Myocyte (in vitro differentiated cells): ENCODE data around the gene NPBWR2. TPM values are rescaled to one million over a fixed set of nuclear protein-coding genes. Genes with fewer than 3 reads are reported as not detected.

ENCODE experiments used
- DNase-seq: peaks from one replicate; pipeline ENCODE4 v3.0.0-alpha.2; 2012; ENCODE audit warnings: low read depth
- microRNA-seq: library from miRNA; unstranded; fragments of <30 nt; microRNA quantifications from one replicate; pipeline ENCODE4, GENCODE V29; 2016
- total RNA-seq: library from RNA; depleted of rRNA; stranded (reverse); fragments of >200 nt; gene quantifications from 2 replicates; pipeline ENCODE4 v1.2.3, GENCODE V29; 2014

NPBWR2 gene
- total RNA-seq, 1 donor from 2014 or later, result not detected

DNA sequence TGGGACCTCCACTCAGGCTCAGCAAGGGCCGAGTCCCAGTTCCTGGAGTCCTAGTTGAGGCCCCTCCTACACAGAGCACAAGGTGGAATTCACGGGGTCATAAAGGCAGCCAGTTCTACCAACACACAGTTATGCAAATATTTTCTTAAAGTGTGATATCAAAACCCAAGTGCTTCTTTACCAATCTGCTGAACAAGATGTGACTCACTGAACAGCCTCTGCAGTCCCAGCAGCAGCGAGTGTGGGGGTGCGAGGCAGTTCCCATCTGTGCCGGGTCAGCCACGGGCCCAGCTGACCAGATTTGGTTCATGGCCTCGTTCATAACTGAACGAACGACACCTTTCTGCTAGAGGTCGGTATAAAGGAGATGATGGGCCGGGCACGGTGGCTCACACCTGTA is 48.8 kb downstream of the NPBWR2 start:
- DNase-seq, result no peak

DNA sequence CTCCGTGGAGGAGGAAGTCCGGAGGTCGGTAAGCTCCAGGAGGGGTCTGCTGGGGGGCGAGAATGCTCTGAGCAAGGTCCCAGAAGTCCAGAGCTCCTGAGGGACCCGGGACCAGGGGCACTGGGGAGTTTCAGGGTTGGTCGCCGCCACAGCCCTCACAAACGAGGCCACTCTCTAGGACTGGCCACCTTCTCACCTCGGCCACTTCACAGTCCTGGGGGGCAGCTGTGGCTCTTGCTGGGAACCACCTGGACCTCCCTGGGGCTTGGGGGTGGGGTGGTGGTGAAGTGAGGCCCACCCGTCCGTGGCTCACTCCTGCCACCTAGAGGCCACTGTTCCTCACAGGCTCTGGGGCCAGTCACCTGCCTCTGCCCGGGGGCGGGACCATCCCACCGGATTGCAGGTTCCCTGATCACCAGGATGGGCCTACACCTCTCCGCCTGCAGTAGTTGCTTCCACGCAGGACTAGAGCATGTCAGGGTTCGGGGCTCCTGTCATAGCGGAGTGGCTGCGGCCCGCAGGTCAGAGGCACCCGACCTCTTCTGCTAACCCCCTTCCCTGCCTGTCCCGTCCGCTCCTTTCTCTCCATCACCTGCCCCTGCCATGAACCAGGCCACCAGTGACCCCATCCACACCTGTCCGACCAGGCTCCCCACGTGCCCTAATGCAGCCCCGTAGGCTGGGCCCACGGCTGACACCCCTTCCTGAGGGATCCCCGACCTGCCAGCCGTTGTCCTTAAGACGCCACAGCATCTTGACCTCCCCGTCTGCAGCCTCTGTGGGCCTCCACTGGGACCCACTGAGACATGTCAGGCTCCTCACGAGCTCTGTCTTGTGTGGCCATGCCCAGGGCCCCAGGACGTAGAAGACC is 49.5 kb downstream of the NPBWR2 start:
- DNase-seq, result peak; percentile 57

DNA sequence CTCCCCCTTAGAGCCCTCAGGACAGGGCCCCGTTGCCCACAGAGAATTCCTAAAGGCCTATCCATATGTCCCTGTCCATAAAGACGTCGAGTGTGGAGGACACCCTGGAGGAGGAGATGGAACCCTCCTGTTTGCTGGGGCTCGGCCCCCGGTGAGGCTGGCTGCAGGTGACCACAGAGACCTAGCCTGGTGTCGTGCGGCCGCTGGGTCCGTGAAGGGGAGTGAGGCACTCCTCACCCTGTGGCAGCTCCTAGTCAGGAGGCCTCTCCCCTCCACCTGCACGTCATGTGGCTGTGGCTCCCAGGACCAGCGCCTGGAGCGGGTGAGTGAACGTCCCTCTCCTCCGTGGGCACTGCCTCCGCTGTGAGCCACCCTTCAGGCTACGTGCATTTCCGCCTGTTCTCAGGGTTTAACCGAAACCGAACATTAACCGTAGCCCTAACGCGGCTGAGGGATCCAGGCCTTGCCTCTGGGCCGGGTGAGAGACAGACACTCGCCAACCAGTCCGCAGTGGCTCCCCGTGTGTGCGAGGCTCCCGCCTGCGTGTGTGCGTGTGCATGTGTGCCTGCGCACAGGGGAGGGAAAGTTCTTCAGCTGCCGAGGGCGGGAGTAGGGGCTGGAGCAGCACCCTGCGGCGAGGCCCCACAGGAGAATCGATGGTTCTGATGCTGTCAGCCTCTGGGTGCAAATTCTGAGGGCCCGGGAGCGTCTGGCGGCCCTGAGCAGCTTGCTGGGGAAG is 50.3 kb downstream of the NPBWR2 start:
- no peak for DNase-seq

DNA sequence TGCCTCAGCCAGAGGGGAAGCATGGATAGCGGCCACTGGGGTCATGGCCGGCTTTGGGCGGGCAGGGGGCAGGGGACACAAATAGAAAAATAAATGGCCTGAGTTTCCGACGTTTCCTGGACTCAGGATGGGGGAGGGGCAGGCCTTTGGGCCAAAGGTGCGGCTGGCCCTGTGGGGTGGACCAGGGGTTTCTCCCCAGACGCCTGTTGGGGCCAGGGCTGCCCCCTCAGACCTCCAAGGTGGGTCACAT is 50.8 kb downstream of the NPBWR2 start:
- no peak for DNase-seq

DNA sequence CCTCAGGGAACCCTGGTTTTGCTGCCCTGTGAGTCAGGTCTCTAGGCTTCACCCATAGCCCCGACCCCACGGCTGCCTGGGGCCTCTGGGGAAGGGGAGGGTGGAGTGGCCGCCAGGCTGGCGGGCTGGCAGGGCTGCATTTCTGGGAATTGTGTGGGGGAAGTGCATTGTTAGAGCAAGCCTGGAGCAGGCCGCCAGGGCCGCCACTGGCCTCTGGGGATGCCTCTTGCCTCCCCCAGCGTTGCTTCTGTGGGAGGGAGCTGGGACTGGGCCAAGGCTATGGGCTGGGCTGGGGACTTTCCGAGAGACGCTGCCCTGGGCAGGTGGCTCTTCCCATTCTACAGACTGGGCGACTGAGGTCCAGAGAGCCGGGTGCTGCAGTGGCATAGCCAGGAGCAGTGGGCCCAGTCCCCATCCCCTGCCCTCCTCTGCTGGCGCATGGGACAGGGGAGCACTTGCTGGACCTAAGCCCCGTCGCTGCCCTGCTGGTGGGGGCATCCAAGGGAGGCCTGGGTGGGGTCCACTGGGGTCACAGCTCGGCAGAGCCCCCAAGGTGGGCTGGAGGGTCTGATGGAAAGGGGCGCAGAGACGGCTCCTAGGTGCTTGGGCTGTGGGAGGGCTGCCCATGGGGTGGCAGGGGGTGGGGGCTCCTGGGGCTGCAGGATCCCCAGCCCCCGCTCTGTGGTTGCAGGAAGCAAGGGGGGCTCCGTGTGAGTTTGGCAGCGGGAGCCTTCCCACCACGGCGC is 51.3 kb downstream of the NPBWR2 start:
- no peak for DNase-seq

DNA sequence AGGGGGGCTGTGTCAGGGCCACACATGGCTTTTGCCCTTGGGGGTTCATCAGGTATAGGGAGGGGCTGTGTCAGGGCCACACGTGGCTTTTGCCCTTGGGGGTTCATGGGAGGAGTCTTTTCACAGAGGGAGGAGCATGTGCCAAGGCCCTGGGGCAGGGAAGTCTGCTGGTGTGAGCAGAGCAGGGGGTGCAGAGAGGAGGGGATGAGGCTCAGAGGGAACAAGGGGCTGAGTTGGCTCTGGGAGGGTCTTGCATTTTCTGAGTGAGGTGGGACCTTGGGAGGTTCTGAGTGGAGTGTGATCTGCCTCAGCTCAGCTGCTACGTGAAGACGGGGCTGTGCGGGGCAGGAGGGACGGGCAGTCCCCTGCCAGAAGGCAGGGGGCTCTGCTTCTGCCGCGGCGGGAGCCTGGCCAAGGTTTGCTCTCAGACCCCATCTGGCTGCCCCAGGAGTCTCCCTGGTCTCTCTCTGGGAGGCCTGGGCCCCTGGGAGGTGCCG is 51.9 kb downstream of the NPBWR2 start:
- DNase-seq, result no peak

DNA sequence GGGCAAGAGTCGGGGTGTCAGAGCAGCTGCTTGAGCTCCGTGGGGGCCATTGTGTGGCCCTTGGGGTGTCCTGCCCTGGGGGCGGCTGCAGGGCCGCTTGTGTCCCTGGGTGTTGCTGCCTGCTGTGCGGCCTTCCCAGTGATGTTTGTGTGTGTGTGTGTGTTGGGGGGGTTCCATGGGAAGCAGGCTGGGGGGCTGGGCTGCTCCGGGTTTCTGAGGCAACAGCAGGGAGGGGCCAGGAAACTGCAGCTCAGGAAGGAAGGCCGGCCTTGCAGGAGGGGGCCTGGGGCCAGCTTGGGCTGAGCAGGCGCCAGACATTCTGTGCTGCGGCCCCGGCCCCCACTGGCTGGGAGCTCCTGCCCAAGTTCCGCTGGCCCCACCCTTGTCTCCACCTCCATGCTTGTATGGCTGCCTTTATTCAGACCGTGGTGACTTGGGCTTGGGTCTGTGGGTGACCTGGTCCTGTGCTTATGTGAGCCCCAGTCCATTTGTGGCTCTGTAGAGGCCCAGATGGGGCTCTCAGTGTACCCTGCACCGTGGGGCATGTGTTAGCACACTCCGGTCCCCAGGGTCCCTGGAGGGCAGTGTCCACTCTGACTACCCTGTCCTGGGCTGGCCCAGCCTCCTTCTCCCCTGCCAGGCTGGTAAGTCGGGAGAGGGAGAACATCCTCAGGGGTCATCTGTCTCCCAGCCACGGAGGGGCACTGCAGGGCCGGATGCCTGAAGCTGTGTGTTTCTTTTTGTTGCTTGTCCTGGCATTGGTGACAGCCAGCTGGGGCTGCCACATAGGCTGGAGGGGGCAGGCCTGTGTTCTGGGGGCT is 53.3 kb downstream of the NPBWR2 start:
- peak; percentile 34 for DNase-seq

Small RNAs within 50 kb of the gene (microRNA-seq; reads per million reads assigned to microRNA genes)
- 0.48 reads per million for gene MIR6813

Other genes starting within 250 kb of the NPBWR2 start
- gene ABHD16B, start 246.1 kb downstream of the NPBWR2 start, total RNA-seq, result not detected in 2 replicates
- gene TPD52L2, start 242.3 kb downstream of the NPBWR2 start, total RNA-seq, result 94.4 and 99.0 TPM in 2 replicates
- 49.3 and 60.7 TPM in 2 replicates for gene DNAJC5, start 212.4 kb downstream of the NPBWR2 start, total RNA-seq
- gene UCKL1, start 151.1 kb downstream of the NPBWR2 start, total RNA-seq, result 19.9 and 22.3 TPM in 2 replicates
- 17.8 and 23.2 TPM in 2 replicates for gene ZNF512B, start 137.6 kb downstream of the NPBWR2 start, total RNA-seq
- gene SAMD10, start 127.9 kb downstream of the NPBWR2 start, total RNA-seq, result 1.1 and 9.2 TPM in 2 replicates
- 42.4 and 49.4 TPM in 2 replicates for gene PRPF6, start 126.4 kb downstream of the NPBWR2 start, total RNA-seq
- 0.45 and 0.47 TPM in 2 replicates for gene C20orf204, start 71.4 kb downstream of the NPBWR2 start, total RNA-seq
- not detected in 2 replicates for gene SOX18, start 57.9 kb downstream of the NPBWR2 start, total RNA-seq
- gene TCEA2, start 44.4 kb downstream of the NPBWR2 start, total RNA-seq, result 18.9 and 21.6 TPM in 2 replicates
- gene RGS19, start 28.0 kb downstream of the NPBWR2 start, total RNA-seq, result 10.7 and 16.4 TPM in 2 replicates
- 1.0 and 1.1 TPM in 2 replicates for gene OPRL1, start 27.5 kb downstream of the NPBWR2 start, total RNA-seq
- 0.24 TPM in 1 of 2 replicates, not detected in the other for gene LKAAEAR1, start 23.2 kb downstream of the NPBWR2 start, total RNA-seq
- not detected in 2 replicates for gene MYT1, start 56.9 kb upstream of the NPBWR2 start, total RNA-seq
- 62.3 and 94.6 TPM in 2 replicates for gene PCMTD2, start 148.2 kb upstream of the NPBWR2 start, total RNA-seq